HCT116 (cell line): Measurements from ENCODE around the gene CA10.

Source experiments
- CTCF ChIP-seq, 3 experiments: fragments of 200-600 bp in 1 of 3; sonication (generic) in 1 of 3; IDR thresholded peaks in 2 of 3; conservative IDR thresholded peaks in 1 of 3; 2 replicates each; pipeline ENCODE4 v1.5.1; 2012 to 2017; ENCODE audit warnings: low read depth in 2 of 3, low read length in 2 of 3, antibody characterized with exemption in 1 of 3, borderline replicate concordance in 1 of 3, control low read depth in 1 of 3, mild to moderate bottlenecking in 1 of 3, mixed read lengths in 1 of 3, mixed run types in 1 of 3, moderate library complexity in 1 of 3; ENCODE audit not compliant: insufficient read depth in 1 of 3
- REST ChIP-seq: IDR thresholded peaks from 2 replicates; pipeline ENCODE4 v1.6.1; 2012; ENCODE audit warnings: low read depth
- SIN3A ChIP-seq: IDR thresholded peaks from 2 replicates; pipeline ENCODE4 v1.6.1; 2012; ENCODE audit warnings: low read depth
- TCF7L2 ChIP-seq: IDR thresholded peaks from 2 replicates; pipeline ENCODE4 v1.7.0; 2011; ENCODE audit warnings: borderline replicate concordance, inconsistent platforms; ENCODE audit not compliant: insufficient read depth, insufficient read length; ENCODE audit errors: extremely low read depth
- ZNF274 ChIP-seq: fragments of 200-500 bp; sonication (Bioruptor generic); IDR thresholded peaks from 2 replicates; pipeline ENCODE4 v1.6.1; 2014; ENCODE audit warnings: mild to moderate bottlenecking, low read depth, low read length, inconsistent platforms

GRCh38 chr17:51667706-51668083 is 490.8 kb downstream of the CA10 start:
- TF ChIP-seq REST: no peak
- no peak for TF ChIP-seq CTCF (IDR thresholded peaks at IDR 0.05 in 2 of 3, conservative IDR thresholded peaks at IDR 0.05 in 1 of 3; ENCODE audit: borderline replicate concordance in 1 of 3, insufficient read depth in 1 of 3, low read depth in 2 of 3, low read length in 2 of 3)
- TF ChIP-seq TCF7L2: no peak
- TF ChIP-seq SIN3A: no peak
- no peak for TF ChIP-seq ZNF274
